GM12878 (cell line): ENCODE results near the gene RETREG2. TPM values are rescaled to one million over a fixed set of nuclear protein-coding genes. Genes with fewer than 3 reads are reported as not detected.

Experiments
- ATAC-seq: fragments of 200-7000 bp; cut with Tn5 transposase; 3 replicates; pipeline ENCODE4 v1.9.1; 2020; ENCODE audit warnings: mild to moderate bottlenecking, moderate library complexity
- BruUV-seq: library from RNA; stranded (reverse); fragments of 400-500 nt; replicated peaks from 2 replicates; lab custom pipeline; 2021; lab: Mats Ljungman, UMichigan
- CTCF ChIA-PET: fragments of 300-600 bp; sonication (Branson Sonifier 250); formaldehyde crosslinking; extraction: SDS; loops from one replicate; lab custom pipeline; 2021; ENCODE audit warnings: inconsistent platforms; lab: Yijun Ruan, JAX
- POLR2A ChIA-PET: fragments of 350-600 bp; formaldehyde crosslinking; extraction: SDS; loops from one replicate; lab custom pipeline; 2021; ENCODE audit warnings: inconsistent platforms; lab: Charles Lee
- RAD21 ChIA-PET: fragments of 300-600 bp; sonication (Branson Sonifier 250); formaldehyde crosslinking; loops from one replicate; lab custom pipeline; 2023; ENCODE audit warnings: antibody characterized with exemption; ENCODE audit not compliant: unreplicated experiment; lab: Charles Lee
- SMC1A ChIA-PET: fragments of 300-600 bp; sonication (Branson Sonifier 250); formaldehyde crosslinking; loops from one replicate; lab custom pipeline; 2023; ENCODE audit not compliant: unreplicated experiment, uncharacterized antibody; lab: Charles Lee
- DNase-seq: peaks from one replicate; pipeline ENCODE4 v3.0.0-alpha.2; 2011; ENCODE audit warnings: low read depth, low spot score
- FAIRE-seq: peaks from 3 replicates; lab custom pipeline; 2011; peaks lifted over from hg19 to GRCh38; lab: Jason Lieb, UNC
- H2AFZ ChIP-seq: 2 replicates; pipeline ENCODE4 v1.6.0; 2011; ENCODE audit warnings: low read depth, low read length, control low read depth; ENCODE audit not compliant: control insufficient read depth
- H3K27ac ChIP-seq: 2 replicates; pipeline ENCODE4 v1.5.1; 2011; ENCODE audit warnings: control low read depth; ENCODE audit not compliant: control insufficient read depth, insufficient read depth
- H3K27me3 ChIP-seq, 2 experiments: replicated peaks in 1 of 2; 2 replicates each; pipeline versions ENCODE4 v1.6.0 to v1.6.1; 2011; ENCODE audit warnings: low read length in 1 of 2; ENCODE audit not compliant: control insufficient read depth in 2 of 2, insufficient read depth in 2 of 2
- H3K36me3 ChIP-seq, 2 experiments: 2 replicates each; pipeline ENCODE4 v1.5.1; 2011; ENCODE audit warnings: low read length in 1 of 2; ENCODE audit not compliant: control insufficient read depth in 2 of 2, insufficient read depth in 2 of 2
- H3K4me1 ChIP-seq: 2 replicates; pipeline ENCODE4 v1.6.1; 2011; ENCODE audit warnings: mild to moderate bottlenecking, low read length, moderate library complexity, mixed read lengths; ENCODE audit not compliant: control insufficient read depth, insufficient read depth
- H3K4me2 ChIP-seq: 2 replicates; pipeline ENCODE4 v1.6.0; 2011; ENCODE audit warnings: control low read depth; ENCODE audit not compliant: control insufficient read depth, insufficient read depth
- H3K4me3 ChIP-seq: fragments of 200-600 bp; sonication (generic); 2 replicates; pipeline ENCODE4 v1.5.1; 2016
- H3K79me2 ChIP-seq: 2 replicates; pipeline ENCODE4 v1.6.0; 2011; ENCODE audit warnings: low read length; ENCODE audit not compliant: control insufficient read depth, insufficient read depth
- H3K9ac ChIP-seq: 2 replicates; pipeline ENCODE4 v1.8.0; 2011; ENCODE audit warnings: low read length, control low read depth, mixed read lengths; ENCODE audit not compliant: control insufficient read depth, insufficient read depth
- H3K9me3 ChIP-seq: replicated peaks from 3 replicates; pipeline ENCODE4 v1.5.1; 2011; ENCODE audit warnings: mild to moderate bottlenecking, low read length; ENCODE audit not compliant: control insufficient read depth, insufficient read depth
- H4K20me1 ChIP-seq: 2 replicates; pipeline ENCODE4 v1.6.0; 2011; ENCODE audit not compliant: control insufficient read depth, insufficient read depth
- CBFB ChIP-seq: IDR thresholded peaks from 2 replicates; pipeline ENCODE4 v1.6.1; 2016; ENCODE audit warnings: antibody characterized with exemption, low read depth
- CTCF ChIP-seq, 3 experiments: IDR thresholded peaks in 2 of 3; conservative IDR thresholded peaks in 1 of 3; 2 replicates each; pipeline ENCODE4 v1.5.1; 2011; ENCODE audit warnings: low read depth in 3 of 3, low read length in 3 of 3, mild to moderate bottlenecking in 3 of 3, control low read depth in 2 of 3, moderate library complexity in 2 of 3, inconsistent platforms in 1 of 3, mixed read lengths in 1 of 3; ENCODE audit not compliant: control insufficient read depth in 2 of 3, insufficient read depth in 1 of 3; ENCODE audit errors: extremely low read depth in 1 of 3
- ETV6 ChIP-seq, 2 experiments: fragments of 450-650 bp in 1 of 2; IDR thresholded peaks in 1 of 2; conservative IDR thresholded peaks in 1 of 2; 2 replicates each; pipeline ENCODE4 v1.6.1; 2014; ENCODE audit warnings: antibody characterized with exemption in 1 of 2, borderline replicate concordance in 1 of 2, low read depth in 1 of 2, mild to moderate bottlenecking in 1 of 2, moderate library complexity in 1 of 2
- KDM1A ChIP-seq: fragments of 200-600 bp; sonication (generic); IDR thresholded peaks from 2 replicates; pipeline ENCODE4 v1.6.1; 2016; ENCODE audit warnings: borderline replicate concordance
- SREBF2 ChIP-seq: IDR thresholded peaks from 2 replicates; pipeline ENCODE4 v1.6.1; 2012; ENCODE audit warnings: mild to moderate bottlenecking, low read length
- ZBTB4 ChIP-seq: fragments of 450-650 bp; formaldehyde crosslinking; IDR thresholded peaks from 2 replicates; pipeline ENCODE4 v1.4.0; 2022; ENCODE audit warnings: mild to moderate bottlenecking, moderate library complexity
- WGBS: methylation state at CpG from one replicate; pipeline ENCODE4 v1.1.6; 2016; ENCODE audit warnings: low lambda C conversion rate; ENCODE audit not compliant: insufficient replicate concordance, insufficient coverage; ENCODE audit errors: missing lambda C conversion rate; 5-methylcytosine and 5-hydroxymethylcytosine counted together
- in situ Hi-C: fragments of 300-500 bp; cut with MboI; formaldehyde crosslinking; loops from 9 replicates; pipeline ENCODE4 v1.14.3; 2018; ENCODE audit warnings: mixed read lengths
- intact Hi-C: fragments of 100-400 bp; cut with micrococcal nuclease; formaldehyde crosslinking; loops from one replicate; pipeline ENCODE4 v1.14.2; 2022; ENCODE audit not compliant: unreplicated experiment
- polyA plus RNA-seq, 11 experiments: library from polyadenylated mRNA; depleted of rRNA in 4 of 11; unstranded in 6 of 11; stranded (reverse) in 5 of 11; fragments of >200 nt; fragmentation: Nextera tagmentation in 4 of 11; fragmentation: Illumina TruSeq in 1 of 11; extraction: Ambion mirVana in 4 of 11; extraction: Trizol in 1 of 11; gene quantifications; 1 replicate in 1 of 11; 2 replicates in 10 of 11; pipeline versions ENCODE4 v1.2.1 to v1.2.3, GENCODE V29; 2011 to 2016; ENCODE audit warnings: inconsistent platforms in 2 of 11, missing spikeins in 2 of 11, low read depth in 1 of 11
- total RNA-seq, 4 experiments: library from RNA; depleted of rRNA in 3 of 4; stranded (reverse); fragments of >200 nt in 3 of 4; fragmentation: Illumina TruSeq in 1 of 4; extraction: Trizol in 1 of 4; gene quantifications; 2 replicates each; pipeline versions ENCODE4 v1.2.1 to v1.2.3, GENCODE V29; 2013 to 2021
- TF ChIP-seq, protein P1 (sequence below): fragments of 150-350 bp; IDR thresholded peaks from 2 replicates; pipeline ENCODE4 v1.6.1; 2016; ENCODE audit warnings: low read depth, low read length

RETREG2 gene
- total and polyA plus RNA-seq, 10 of the 15 experiments (the other 5 are each of a cell fraction or from before 2014, with no cell fraction given), result 10.1 to 72.0 (median 28.3) TPM

DNA sequence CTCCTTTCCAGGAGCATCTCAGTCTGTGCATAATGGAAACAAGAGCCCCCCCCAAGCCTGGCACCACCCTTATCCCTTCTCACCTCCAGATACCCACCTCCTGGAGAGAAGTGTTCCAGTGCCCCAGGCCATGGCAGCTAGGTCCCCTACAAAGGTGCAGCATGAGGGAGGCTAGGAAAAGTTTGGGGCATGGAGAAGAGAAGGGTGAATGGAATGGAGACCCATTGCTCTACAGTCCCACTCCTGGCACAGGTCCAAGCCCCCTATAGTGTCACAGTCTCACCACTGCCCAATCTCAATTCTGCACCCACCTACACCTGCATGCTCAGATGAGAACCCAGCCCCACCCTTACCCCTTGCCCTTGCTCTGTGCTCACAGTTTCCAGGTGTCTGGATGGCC is 9.1 kb upstream of the RETREG2 start (continued):
- TF ChIP-seq ZBTB4 (CRISPR knock-in tag) (no peak), ETV6 (conservative IDR thresholded peaks at IDR 0.05 in 1 of 2, IDR thresholded peaks at IDR 0.05 in 1 of 2; ENCODE audit: borderline replicate concordance in 1 of 2, low read depth in 1 of 2) (no peak)

- Histone ChIP-seq H3K9me3 (no peaks in the 10 kb centered on the region), H3K27ac (no peak within 1 kb of the TSS), H3K27me3 (no peaks in the 10 kb centered on the region), H3K36me3 (peaks cover 4 to 9% of the 10 kb centered on the region in 2 experiments), H3K4me1 (no peaks in the 10 kb centered on the region; the same call in 1 of the 2 replicates), H3K79me2 (no peaks in the 10 kb centered on the region), H3K9ac (no peak within 1 kb of the TSS), H4K20me1 (no peaks in the 10 kb centered on the region), H3K4me2 (no peak within 1 kb of the TSS), H2AFZ (no peak within 1 kb of the TSS), H3K4me3 (no peak within 1 kb of the TSS)
- intact Hi-C loops, result no loop called here
- ATAC-seq, result no peak
- RAD21 ChIA-PET, result interaction anchor here (0.9 to 4.1 kb wide), 9 partner anchors 11 to 129 kb away, joined by 3 to 33 read pairs (median 3); partner anchors contain the start of genes GLB1L, STK16, TUBA4A and TUBA4B
- FAIRE-seq, result no peak
- DNase-seq, result no peak
- WGBS, result 87% methylated on average over 10 of the region's 10 CpGs
- BruUV-seq, result no TSS peak
- POLR2A ChIA-PET, result interaction anchor here (0.6 to 1.6 kb wide), 2 partner anchors 41 to 83 kb away, joined by 4 to 11 read pairs; partner anchors contain the start of gene TUBA4B
- CTCF ChIA-PET, result interaction anchor here (0.7 to 5.6 kb wide), 21 partner anchors 9 to 187 kb away, joined by 3 to 48 read pairs (median 8); partner anchors contain the start of genes DNAJB2, GLB1L, STK16 and TUBA4A
- SMC1A ChIA-PET, result interaction anchor here (1.1 to 2.9 kb wide), 9 partner anchors 9 to 131 kb away, joined by 3 to 20 read pairs (median 4); partner anchors contain the start of gene ZFAND2B
- in situ Hi-C loops, result loop anchor here (5.0 kb wide), 1 partner anchor 37 kb away; the partner anchor contains the start of gene ZFAND2B
- TF ChIP-seq KDM1A (no peak), SREBF2 (no peak), CTCF (IDR thresholded peaks at IDR 0.05 in 2 of 3, conservative IDR thresholded peaks at IDR 0.05 in 1 of 3; ENCODE audit: control insufficient read depth in 2 of 3, extremely low read depth in 1 of 3, insufficient read depth in 1 of 3, low read depth in 3 of 3, low read length in 3 of 3) (no peak), CBFB (no peak)
- TF ChIP-seq, protein P1, sequence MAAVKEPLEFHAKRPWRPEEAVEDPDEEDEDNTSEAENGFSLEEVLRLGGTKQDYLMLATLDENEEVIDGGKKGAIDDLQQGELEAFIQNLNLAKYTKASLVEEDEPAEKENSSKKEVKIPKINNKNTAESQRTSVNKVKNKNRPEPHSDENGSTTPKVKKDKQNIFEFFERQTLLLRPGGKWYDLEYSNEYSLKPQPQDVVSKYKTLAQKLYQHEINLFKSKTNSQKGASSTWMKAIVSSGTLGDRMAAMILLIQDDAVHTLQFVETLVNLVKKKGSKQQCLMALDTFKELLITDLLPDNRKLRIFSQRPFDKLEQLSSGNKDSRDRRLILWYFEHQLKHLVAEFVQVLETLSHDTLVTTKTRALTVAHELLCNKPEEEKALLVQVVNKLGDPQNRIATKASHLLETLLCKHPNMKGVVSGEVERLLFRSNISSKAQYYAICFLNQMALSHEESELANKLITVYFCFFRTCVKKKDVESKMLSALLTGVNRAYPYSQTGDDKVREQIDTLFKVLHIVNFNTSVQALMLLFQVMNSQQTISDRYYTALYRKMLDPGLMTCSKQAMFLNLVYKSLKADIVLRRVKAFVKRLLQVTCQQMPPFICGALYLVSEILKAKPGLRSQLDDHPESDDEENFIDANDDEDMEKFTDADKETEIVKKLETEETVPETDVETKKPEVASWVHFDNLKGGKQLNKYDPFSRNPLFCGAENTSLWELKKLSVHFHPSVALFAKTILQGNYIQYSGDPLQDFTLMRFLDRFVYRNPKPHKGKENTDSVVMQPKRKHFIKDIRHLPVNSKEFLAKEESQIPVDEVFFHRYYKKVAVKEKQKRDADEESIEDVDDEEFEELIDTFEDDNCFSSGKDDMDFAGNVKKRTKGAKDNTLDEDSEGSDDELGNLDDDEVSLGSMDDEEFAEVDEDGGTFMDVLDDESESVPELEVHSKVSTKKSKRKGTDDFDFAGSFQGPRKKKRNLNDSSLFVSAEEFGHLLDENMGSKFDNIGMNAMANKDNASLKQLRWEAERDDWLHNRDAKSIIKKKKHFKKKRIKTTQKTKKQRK, result no peak
These were observed 8.0 kb upstream of the RETREG2 start, which contains the start of gene SLC23A3 for GRCh38 chr2:219169930-219170654. Gene SLC23A3, minus strand, starts transcription at chr2:219170029. Its CDS starts 45 bp downstream, at chr2:219169984.
